ENCODE data around the gene PDLIM5.

PDLIM5 gene

GRCh38 chr4:94453391-94453963, 1.7 kb downstream of the PDLIM5 start:
- TF ChIP-seq SIN3A (IDR thresholded peaks at IDR 0.05; ENCODE audit: borderline replicate concordance, insufficient read depth, low read length) (no peak), REST (IDR thresholded peaks at IDR 0.05; ENCODE audit: insufficient read depth in 1 of 2, low read depth in 2 of 2, low read length in 2 of 2) (no peak), FOXP2 (optimal IDR thresholded peaks at IDR 0.05; ENCODE audit: borderline replicate concordance, extremely low read depth, extremely low read length, insufficient read depth) (no peak), TAF1 (IDR thresholded peaks at IDR 0.05; ENCODE audit: borderline replicate concordance, insufficient read depth, low read length) (no peak), POLR2AphosphoS5 (IDR thresholded peaks at IDR 0.05; ENCODE audit: low read depth, low read length) (no peak)

DNA sequence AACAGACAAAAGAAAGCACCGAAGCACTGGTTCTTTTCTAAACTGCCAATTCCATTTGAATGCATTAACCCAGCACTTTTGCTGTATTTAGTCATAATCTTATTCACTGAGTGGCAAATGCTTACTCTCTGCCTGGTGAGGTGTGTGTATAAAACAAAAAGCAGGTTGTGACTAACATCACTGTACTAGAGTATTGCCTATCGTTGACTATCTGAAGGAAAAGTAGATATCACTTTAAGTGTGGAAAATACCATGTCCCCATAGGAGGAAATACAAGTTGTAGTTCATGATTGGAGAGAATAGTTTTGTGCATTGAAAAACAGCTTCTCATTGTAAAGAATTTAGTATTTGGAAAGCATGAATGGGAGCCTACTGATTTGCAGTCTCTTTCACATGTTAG, 2.7 kb downstream of the PDLIM5 start:
- TF ChIP-seq REST (IDR thresholded peaks at IDR 0.05; ENCODE audit: insufficient read depth in 1 of 2, low read depth in 2 of 2, low read length in 2 of 2) (no peak), POLR2AphosphoS5 (IDR thresholded peaks at IDR 0.05; ENCODE audit: low read depth, low read length) (no peak), FOXP2 (optimal IDR thresholded peaks at IDR 0.05; ENCODE audit: borderline replicate concordance, extremely low read depth, extremely low read length, insufficient read depth) (no peak), SIN3A (IDR thresholded peaks at IDR 0.05; ENCODE audit: borderline replicate concordance, insufficient read depth, low read length) (no peak), TAF1 (IDR thresholded peaks at IDR 0.05; ENCODE audit: borderline replicate concordance, insufficient read depth, low read length) (no peak)

DNA sequence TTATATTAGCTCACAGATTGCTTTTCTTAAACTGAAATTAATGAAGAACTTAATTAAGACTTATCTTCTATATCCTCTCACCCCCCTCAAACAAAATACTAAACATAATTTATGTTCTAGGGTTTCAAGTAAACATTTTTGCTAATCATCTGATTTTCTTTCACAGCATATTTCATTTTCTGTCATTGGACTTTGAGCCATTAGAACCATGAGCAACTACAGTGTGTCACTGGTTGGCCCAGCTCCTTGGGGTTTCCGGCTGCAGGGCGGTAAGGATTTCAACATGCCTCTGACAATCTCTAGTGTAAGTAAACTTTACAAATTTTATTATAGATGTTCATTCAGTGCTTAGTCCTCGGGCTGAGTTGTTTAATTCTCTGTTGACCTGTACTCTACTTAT, 3.3 kb downstream of the PDLIM5 start:
- TF ChIP-seq REST (IDR thresholded peaks at IDR 0.05; ENCODE audit: insufficient read depth in 1 of 2, low read depth in 2 of 2, low read length in 2 of 2) (no peak), POLR2AphosphoS5 (IDR thresholded peaks at IDR 0.05; ENCODE audit: low read depth, low read length) (no peak), TAF1 (IDR thresholded peaks at IDR 0.05; ENCODE audit: borderline replicate concordance, insufficient read depth, low read length) (no peak), SIN3A (IDR thresholded peaks at IDR 0.05; ENCODE audit: borderline replicate concordance, insufficient read depth, low read length) (no peak), FOXP2 (optimal IDR thresholded peaks at IDR 0.05; ENCODE audit: borderline replicate concordance, extremely low read depth, extremely low read length, insufficient read depth) (no peak)

DNA sequence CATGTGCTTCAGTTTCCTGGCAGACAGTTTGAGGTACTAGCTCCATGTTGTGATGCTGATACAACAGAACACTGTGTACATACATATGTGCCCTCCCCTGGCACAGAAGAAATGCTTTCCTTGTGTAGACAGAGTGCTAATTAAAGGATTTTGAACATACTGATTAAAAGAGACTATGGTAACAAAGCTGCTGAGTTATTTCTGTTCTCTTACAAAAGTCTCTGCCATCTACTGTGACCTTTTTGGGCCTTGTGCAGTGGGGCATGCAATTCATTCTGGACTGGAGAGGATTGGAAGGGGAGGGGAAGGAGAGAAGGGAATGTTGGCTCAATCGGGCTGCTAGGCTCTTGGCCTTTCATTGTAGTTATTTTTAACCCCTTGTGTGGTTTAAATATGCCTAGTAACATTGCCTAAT, 6.0 kb downstream of the PDLIM5 start:
- no peak for TF ChIP-seq TAF1 (IDR thresholded peaks at IDR 0.05; ENCODE audit: borderline replicate concordance, insufficient read depth, low read length)
- 0 out of 4 replicates have a peak, but pooled peaks of 1 of the 2 experiments have one; percentile 18 for TF ChIP-seq REST (IDR thresholded peaks at IDR 0.05; ENCODE audit: insufficient read depth in 1 of 2, low read depth in 2 of 2, low read length in 2 of 2)
- TF ChIP-seq SIN3A (IDR thresholded peaks at IDR 0.05; ENCODE audit: borderline replicate concordance, insufficient read depth, low read length), result no peak
- TF ChIP-seq FOXP2 (optimal IDR thresholded peaks at IDR 0.05; ENCODE audit: borderline replicate concordance, extremely low read depth, extremely low read length, insufficient read depth), result no peak
- no peak for TF ChIP-seq POLR2AphosphoS5 (IDR thresholded peaks at IDR 0.05; ENCODE audit: low read depth, low read length)
